ENCODE data around the gene TANGO2.

TANGO2 gene

DNA sequence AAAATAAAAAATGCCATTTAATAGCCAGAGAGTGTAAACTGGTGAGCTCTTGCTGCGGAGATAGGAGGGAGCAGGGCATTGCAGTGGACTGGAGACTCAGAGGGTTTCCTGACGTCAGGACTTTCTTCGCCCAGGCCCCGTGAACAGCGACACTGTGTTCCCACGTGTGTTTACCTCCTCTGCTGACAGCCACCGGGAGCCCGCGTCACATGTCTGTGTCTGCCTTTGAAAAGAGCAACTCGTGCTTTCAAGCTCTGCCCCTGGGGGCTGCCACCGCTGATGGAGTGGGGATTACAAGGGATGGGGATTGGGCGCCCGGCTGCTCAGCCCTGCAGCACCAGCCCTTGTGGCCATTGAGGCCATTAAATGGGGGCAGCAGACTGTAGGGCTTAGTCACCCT lies 3.3 kb downstream of the TANGO2 start:
- DNase-seq (ENCODE audit: low spot score) = no peak
- TF ChIP-seq, protein P1, sequence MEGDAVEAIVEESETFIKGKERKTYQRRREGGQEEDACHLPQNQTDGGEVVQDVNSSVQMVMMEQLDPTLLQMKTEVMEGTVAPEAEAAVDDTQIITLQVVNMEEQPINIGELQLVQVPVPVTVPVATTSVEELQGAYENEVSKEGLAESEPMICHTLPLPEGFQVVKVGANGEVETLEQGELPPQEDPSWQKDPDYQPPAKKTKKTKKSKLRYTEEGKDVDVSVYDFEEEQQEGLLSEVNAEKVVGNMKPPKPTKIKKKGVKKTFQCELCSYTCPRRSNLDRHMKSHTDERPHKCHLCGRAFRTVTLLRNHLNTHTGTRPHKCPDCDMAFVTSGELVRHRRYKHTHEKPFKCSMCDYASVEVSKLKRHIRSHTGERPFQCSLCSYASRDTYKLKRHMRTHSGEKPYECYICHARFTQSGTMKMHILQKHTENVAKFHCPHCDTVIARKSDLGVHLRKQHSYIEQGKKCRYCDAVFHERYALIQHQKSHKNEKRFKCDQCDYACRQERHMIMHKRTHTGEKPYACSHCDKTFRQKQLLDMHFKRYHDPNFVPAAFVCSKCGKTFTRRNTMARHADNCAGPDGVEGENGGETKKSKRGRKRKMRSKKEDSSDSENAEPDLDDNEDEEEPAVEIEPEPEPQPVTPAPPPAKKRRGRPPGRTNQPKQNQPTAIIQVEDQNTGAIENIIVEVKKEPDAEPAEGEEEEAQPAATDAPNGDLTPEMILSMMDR (IDR thresholded peaks at IDR 0.05; ENCODE audit: extremely low read depth, missing control alignments) = no peak

DNA sequence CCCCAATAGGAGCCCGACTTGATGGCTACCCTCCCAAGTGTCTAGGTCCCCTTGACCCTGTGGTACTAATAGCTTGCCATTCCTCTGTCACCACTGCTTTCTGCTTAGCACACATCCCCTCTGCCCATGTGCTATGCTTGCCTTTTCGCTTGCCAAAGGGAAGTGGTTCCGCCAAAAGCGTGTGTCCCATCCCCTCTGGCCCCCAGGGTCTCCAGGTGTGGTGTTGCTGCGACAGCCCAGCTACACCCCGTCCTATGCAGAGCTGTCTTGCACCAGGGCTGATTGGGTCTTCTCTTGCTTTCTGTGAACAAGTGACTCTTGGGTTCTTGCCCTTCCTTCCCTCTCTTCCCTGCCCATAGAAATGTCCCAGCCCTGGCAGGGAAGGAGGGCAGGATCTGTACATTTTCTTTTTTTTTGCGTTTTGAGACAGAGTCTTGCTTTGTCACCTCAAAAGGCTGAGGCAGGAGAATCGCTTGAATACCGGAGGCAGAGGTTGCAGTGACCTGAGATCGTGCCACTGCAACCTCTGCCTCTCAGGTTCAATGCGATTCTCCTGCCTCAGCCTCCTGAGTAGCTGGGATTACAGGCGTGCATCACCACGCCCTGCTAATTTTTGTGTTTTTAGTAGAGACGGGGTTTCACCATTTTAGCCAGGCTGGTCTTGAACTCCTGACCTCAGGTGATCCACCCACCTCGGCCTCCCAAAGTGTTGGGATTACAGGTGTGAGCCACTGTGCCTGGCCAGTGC lies 3.9 kb downstream of the TANGO2 start:
- TF ChIP-seq, protein P1 (IDR thresholded peaks at IDR 0.05; ENCODE audit: extremely low read depth, missing control alignments) = no peak
- no peak for DNase-seq (ENCODE audit: low spot score)

DNA sequence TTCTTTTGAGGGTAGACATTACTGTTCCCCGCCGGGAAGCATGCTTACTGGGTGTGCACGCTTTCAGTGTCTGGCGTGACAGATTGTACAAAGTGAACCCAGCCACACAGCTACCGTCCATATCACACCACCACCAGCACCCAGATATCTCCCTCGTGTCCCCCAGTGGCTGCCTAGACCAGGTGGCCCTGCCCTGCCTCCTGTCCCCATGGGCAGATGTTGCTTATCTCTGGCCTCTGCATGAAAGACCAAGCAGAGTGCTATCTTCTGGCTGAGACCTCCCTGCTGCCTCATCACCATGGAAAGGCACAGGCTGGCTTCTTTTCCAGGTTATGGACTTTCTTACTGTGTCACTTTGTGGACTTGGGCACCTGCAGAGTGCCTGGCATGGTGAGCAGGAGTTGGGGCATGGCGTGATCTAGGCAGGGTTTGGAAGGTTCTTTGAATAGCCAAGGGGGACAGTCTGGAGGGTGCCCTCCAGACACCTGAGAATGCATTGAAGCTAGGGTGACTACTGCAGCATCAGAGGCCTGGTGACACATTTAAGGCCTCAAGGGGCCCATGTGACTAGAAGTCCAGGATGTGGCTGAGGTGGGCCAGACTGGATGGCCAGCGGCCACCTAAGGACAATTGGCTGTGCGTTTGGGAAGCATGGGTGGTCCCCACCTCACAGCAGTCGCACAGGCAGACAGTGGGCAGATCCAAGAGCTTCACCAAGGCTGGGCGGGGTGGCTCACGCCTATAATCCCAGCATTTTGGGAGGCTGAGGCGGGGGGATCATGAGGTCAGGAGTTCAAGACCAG lies 4.7 kb downstream of the TANGO2 start:
- DNase-seq (ENCODE audit: low spot score) = no peak
- TF ChIP-seq, protein P1 (IDR thresholded peaks at IDR 0.05; ENCODE audit: extremely low read depth, missing control alignments) = no peak

DNA sequence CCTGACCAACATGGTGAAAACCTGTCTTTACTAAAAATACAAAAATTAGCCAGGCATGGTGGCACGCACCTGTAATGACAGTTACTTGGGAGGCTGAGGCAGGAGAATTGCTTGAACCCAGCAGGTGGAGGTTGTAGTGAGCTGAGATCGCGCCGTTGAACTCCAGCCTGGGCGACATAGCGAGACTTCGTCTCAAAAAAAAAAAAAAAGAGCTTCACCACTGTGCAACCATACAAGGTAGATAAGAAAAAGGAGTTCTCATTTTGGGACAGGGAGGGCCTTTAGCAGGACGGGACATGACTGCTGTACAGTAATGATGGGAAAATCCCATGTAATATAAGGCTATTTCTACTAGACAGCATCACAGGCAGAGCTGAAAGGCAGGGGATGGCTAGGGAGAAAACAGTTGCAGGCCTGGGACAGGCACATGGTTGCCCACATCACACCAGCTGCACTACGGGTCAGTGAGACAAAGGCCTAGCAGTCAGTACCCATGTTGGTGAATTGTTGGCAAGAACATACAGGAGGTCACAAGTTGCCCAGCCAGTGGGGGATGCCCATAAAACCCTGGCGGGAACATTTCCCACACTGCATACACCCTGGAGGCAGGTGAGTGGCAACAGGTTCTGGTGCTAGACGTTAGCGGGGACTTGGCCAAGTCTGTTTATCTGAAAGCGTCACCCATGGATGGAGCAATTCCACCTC lies 5.4 kb downstream of the TANGO2 start:
- TF ChIP-seq, protein P1 (IDR thresholded peaks at IDR 0.05; ENCODE audit: extremely low read depth, missing control alignments) = no peak

DNA sequence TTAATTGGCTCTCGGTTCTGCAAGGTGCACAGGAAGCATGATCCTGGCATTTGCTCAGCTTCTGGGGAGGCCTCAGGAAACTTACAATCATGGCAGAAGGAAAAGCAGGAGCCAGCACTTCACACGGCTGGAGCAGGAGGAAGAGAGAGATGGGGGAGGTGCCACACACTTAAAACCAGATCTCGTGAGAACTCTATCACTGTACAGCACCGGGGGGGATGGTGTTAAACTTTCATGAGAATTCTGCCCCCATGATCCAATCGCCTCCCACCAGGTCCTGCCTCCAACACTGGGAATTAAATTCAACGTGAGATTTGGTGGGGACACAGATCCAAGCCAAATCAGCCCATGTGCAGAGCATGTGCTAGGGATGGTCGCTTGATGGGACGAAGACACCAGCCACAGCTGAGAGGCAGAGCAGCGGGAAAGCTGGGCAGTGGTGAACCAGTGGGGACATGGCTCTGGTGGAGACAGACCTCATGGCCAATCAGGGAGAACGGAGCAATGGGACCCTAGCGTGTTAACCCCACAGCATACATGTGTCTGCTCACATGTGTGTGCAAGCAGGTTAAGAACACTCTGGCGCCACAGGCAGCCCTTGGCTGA lies 6.2 kb downstream of the TANGO2 start:
- no peak for DNase-seq (ENCODE audit: low spot score)
- TF ChIP-seq, protein P1 (IDR thresholded peaks at IDR 0.05; ENCODE audit: extremely low read depth, missing control alignments) = no peak

More for the DNA sequence above, 5.4 kb downstream of the TANGO2 start:
- DNase-seq (ENCODE audit: low spot score) = no peak

DNA sequence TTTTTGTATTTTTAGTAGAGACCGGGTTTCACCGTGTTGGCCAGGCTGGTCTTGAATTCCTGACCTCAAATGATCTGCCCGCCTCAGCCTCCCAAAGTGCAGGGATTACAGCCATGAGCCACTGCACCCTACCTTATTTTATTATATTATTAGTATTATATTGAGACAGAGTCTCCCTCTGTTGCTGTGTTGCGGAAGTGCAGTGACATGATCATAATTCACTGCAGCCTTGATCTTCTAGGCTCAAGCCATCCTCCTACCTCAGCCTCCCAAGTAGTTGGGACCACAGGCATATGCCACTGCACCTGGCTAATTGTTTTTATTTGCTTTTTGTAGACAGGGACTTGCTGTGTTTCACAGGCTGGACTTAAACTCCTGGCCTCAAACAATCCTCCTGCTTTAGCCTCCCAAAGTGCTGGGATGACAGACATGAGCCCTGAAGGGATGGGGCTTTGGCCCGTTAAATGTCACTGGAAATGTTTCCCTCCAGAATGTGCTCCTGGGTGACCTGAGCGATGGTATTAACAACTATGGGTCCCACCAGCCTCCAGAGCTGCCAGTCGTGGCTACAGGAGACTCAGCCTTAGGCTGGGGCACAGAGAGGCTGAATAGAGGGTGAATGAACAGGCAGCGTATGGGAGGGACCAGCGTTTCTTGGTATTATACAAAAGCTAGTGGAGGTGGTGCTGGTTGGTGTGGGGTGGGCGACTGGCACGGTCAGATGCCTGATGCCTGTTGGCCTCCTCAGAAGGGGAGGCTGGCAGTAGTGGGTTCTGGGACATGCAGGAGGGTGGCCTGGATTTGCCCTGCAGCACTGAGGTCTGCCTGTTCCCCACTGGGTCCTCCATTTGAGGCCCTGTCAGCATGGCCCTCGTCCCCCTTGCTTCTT lies 7.3 kb downstream of the TANGO2 start:
- DNase-seq (ENCODE audit: low spot score) = no peak
- TF ChIP-seq, protein P1 (IDR thresholded peaks at IDR 0.05; ENCODE audit: extremely low read depth, missing control alignments) = no peak
